ENCODE measurements around the gene HOXB4. TPM values are rescaled to one million over a fixed set of nuclear protein-coding genes. Genes with fewer than 3 reads are reported as not detected.

HOXB4 gene
- under 1 TPM; 0.16 to 0.17 TPM for total RNA-seq
- 2.1 TPM for polyA plus RNA-seq (2013, experiment 1 of 2)
- 2.1 TPM for polyA plus RNA-seq (2013, experiment 2 of 2)
- total RNA-seq, result 0.40 to 7.9 (median 2.3) reads per million in 172 experiments

- H3K27ac Mint-ChIP-seq, result no peak within 1 kb of the TSS
- ATAC-seq (ENCODE audit: poor library complexity) (peak; percentile 72), DNase-seq (peak in 13 of 14 experiments; percentile 31 to 84 (median 48))
- POLR2A ChIA-PET, result no interaction called here
- H3K9me3 Mint-ChIP-seq, result no peaks in the 10 kb centered on the region
- intact Hi-C loops (cut with DNase I, micrococcal nuclease), result no loop called here
- H3K36me3 ChIP-seq (ENCODE audit: insufficient read depth, low read length), result no peaks in the 10 kb centered on the region
- peak within 1 kb of the TSS in 1 of 2 donors; percentile 36 for H3K27ac ChIP-seq (ENCODE audit: low read depth in 1 of 2, low read length in 2 of 2)
- peaks cover 61% of the 10 kb centered on the region for H3K4me1 ChIP-seq (ENCODE audit: insufficient read depth, low read length)
- H3K36me3 Mint-ChIP-seq (ENCODE audit: low read depth), result no peaks in the 10 kb centered on the region
- TF ChIP-seq CTCF (IDR thresholded peaks at IDR 0.05), result no peak
- peaks cover 58% of the 10 kb centered on the region for H3K4me1 Mint-ChIP-seq (ENCODE audit: low read depth)
- CTCF ChIA-PET, result no interaction called here
- H3K4me3 Mint-ChIP-seq, result peak within 1 kb of the TSS; percentile 92
- peaks cover 0 to 3% of the 10 kb centered on the region in 2 experiments for H3K9me3 ChIP-seq (ENCODE audit: control insufficient read depth in 1 of 2, insufficient read depth in 1 of 2, low read length in 2 of 2)
- H3K27me3 Mint-ChIP-seq, result peaks cover 81% of the 10 kb centered on the region
- H3K4me3 ChIP-seq (ENCODE audit: low read length), result peak within 1 kb of the TSS; percentile 84
- peaks cover 42 to 45% of the 10 kb centered on the region in 2 experiments for H3K27me3 ChIP-seq (ENCODE audit: control insufficient read depth in 1 of 2, insufficient read depth in 2 of 2, low read length in 2 of 2)
Observed at GRCh38 chr17:48577946-48578615, at the start of gene HOXB4. TSS of gene HOXB4 (minus strand) at chr17:48578350. CDS start at chr17:48578319, 31 bp downstream.

GRCh38 chr17:48627118-48627597, 49.0 kb upstream of the HOXB4 start:
- H3K27me3 Mint-ChIP-seq, result peaks cover 99% of the 10 kb centered on the region
- peak overlapping the region; percentile 11 for H3K4me3 Mint-ChIP-seq
- DNase-seq (peak in 1 of 14 experiments; percentile 1), ATAC-seq (ENCODE audit: poor library complexity) (no peak)
- no peaks in the 10 kb centered on the region for H3K36me3 ChIP-seq (ENCODE audit: insufficient read depth, low read length)
- intact Hi-C loops (cut with DNase I, micrococcal nuclease), result no loop called here
- H3K4me3 ChIP-seq (ENCODE audit: low read length), result no peak overlapping the region
- peaks cover 0 to 9% of the 10 kb centered on the region in 2 experiments for H3K9me3 ChIP-seq (ENCODE audit: control insufficient read depth in 1 of 2, insufficient read depth in 1 of 2, low read length in 2 of 2)
- H3K27me3 ChIP-seq (ENCODE audit: control insufficient read depth in 1 of 2, insufficient read depth in 2 of 2, low read length in 2 of 2), result peaks cover 89 to 98% of the 10 kb centered on the region in 2 experiments
- no peak for TF ChIP-seq CTCF (IDR thresholded peaks at IDR 0.05)
- POLR2A ChIA-PET, result interaction anchor here (1.3 to 1.8 kb wide), 2 partner anchors 9 kb away, joined by 4 read pairs; no protein-coding TSS in a partner anchor
- H3K27ac Mint-ChIP-seq, result no peak overlapping the region
- H3K4me1 ChIP-seq (ENCODE audit: insufficient read depth, low read length), result peaks cover 31% of the 10 kb centered on the region
- CTCF ChIA-PET, result interaction anchor here (1.4 to 3.1 kb wide), 2 partner anchors 10 to 14 kb away, joined by 7 to 19 read pairs; no protein-coding TSS in a partner anchor
- H3K27ac ChIP-seq (ENCODE audit: low read depth in 1 of 2, low read length in 2 of 2), result no peak overlapping the region
- no peaks in the 10 kb centered on the region for H3K9me3 Mint-ChIP-seq
- H3K36me3 Mint-ChIP-seq (ENCODE audit: low read depth), result no peaks in the 10 kb centered on the region
- peaks cover 16% of the 10 kb centered on the region for H3K4me1 Mint-ChIP-seq (ENCODE audit: low read depth)

GRCh38 chr17:48626245-48627117, 48.3 kb upstream of the HOXB4 start, which contains the start of gene HOXB9:
TSS of gene HOXB9 (minus strand) at chr17:48626358. CDS start at chr17:48626269, 89 bp downstream.
- no peak for TF ChIP-seq CTCF (IDR thresholded peaks at IDR 0.05)
- no peaks in the 10 kb centered on the region for H3K9me3 Mint-ChIP-seq
- peak within 1 kb of the TSS; percentile 85 for H3K4me3 Mint-ChIP-seq
- H3K36me3 Mint-ChIP-seq (ENCODE audit: low read depth), result no peaks in the 10 kb centered on the region
- Histone ChIP-seq H3K4me1 (ENCODE audit: insufficient read depth, low read length) (peaks cover 31% of the 10 kb centered on the region), H3K27me3 (ENCODE audit: control insufficient read depth in 1 of 2, insufficient read depth in 2 of 2, low read length in 2 of 2) (peaks cover 89 to 98% of the 10 kb centered on the region in 2 experiments), H3K9me3 (ENCODE audit: control insufficient read depth in 1 of 2, insufficient read depth in 1 of 2, low read length in 2 of 2) (peaks cover 0 to 11% of the 10 kb centered on the region in 2 experiments), H3K27ac (ENCODE audit: low read depth in 1 of 2, low read length in 2 of 2) (no peak within 1 kb of the TSS), H3K4me3 (ENCODE audit: low read length) (peak within 1 kb of the TSS; percentile 44), H3K36me3 (ENCODE audit: insufficient read depth, low read length) (no peaks in the 10 kb centered on the region)
- ChIA-PET POLR2A (interaction anchor here (1.1 to 1.8 kb wide), 4 partner anchors 8 to 514 kb away, joined by 3 to 10 read pairs (median 4); partner anchors contain the start of gene HOXB8), CTCF (interaction anchor here (1.4 to 3.1 kb wide), 2 partner anchors 10 to 14 kb away, joined by 7 to 19 read pairs; no protein-coding TSS in a partner anchor)
- ATAC-seq (ENCODE audit: poor library complexity) (peak; percentile 41), DNase-seq (peak in 5 of 14 experiments; percentile 29 to 73 (median 49))
- intact Hi-C loops (cut with DNase I, micrococcal nuclease), result no loop called here
- no peak within 1 kb of the TSS for H3K27ac Mint-ChIP-seq
- peaks cover 99% of the 10 kb centered on the region for H3K27me3 Mint-ChIP-seq
- peaks cover 16% of the 10 kb centered on the region for H3K4me1 Mint-ChIP-seq (ENCODE audit: low read depth)
